ENCODE measurements around the gene STRADA.

STRADA gene

GRCh38 chr17:63686138-63686685, 55.4 kb downstream of the STRADA start:
- TF ChIP-seq, protein P1, sequence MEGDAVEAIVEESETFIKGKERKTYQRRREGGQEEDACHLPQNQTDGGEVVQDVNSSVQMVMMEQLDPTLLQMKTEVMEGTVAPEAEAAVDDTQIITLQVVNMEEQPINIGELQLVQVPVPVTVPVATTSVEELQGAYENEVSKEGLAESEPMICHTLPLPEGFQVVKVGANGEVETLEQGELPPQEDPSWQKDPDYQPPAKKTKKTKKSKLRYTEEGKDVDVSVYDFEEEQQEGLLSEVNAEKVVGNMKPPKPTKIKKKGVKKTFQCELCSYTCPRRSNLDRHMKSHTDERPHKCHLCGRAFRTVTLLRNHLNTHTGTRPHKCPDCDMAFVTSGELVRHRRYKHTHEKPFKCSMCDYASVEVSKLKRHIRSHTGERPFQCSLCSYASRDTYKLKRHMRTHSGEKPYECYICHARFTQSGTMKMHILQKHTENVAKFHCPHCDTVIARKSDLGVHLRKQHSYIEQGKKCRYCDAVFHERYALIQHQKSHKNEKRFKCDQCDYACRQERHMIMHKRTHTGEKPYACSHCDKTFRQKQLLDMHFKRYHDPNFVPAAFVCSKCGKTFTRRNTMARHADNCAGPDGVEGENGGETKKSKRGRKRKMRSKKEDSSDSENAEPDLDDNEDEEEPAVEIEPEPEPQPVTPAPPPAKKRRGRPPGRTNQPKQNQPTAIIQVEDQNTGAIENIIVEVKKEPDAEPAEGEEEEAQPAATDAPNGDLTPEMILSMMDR (IDR thresholded peaks at IDR 0.05): no peak

DNA sequence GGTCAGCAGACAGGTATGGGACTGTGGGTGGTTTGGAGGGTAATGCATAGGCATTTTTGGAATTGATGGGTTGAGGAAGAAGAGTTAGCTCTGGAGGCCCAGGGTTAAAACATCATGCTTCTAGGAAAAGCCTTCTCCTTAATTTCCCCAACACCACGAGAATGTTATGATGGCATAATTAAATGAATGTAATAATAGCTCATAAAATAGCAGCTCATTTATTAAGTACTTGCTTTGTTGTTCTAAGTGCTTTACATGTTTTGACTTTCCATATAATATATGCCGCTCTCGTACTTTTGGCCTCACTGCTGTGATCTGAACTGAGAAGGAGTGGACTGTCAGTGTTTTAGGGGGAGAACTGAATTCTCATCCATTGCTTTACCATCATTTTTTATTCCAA, 56.0 kb downstream of the STRADA start:
- TF ChIP-seq, protein P1 (IDR thresholded peaks at IDR 0.05): no peak

DNA sequence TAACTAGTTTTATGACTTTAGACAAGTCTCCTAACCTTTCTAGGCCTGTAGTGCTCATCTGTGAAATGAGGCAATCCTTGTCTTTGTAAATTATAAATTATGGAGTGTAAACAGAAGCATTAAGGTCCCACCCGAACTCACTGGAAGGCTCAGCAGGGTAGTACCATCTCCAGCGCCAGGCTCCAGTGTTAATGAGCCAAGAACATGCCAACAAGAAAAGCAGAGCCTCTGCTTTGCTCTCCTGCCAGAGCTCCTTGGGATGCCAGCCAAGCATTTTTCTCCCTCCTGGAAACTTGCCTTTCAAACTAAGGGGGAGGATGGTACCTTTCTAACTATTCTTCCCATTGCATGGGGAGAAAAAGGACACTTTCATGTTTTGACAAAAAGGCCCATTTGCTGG, 56.6 kb downstream of the STRADA start:
- TF ChIP-seq, protein P1 (IDR thresholded peaks at IDR 0.05): no peak

DNA sequence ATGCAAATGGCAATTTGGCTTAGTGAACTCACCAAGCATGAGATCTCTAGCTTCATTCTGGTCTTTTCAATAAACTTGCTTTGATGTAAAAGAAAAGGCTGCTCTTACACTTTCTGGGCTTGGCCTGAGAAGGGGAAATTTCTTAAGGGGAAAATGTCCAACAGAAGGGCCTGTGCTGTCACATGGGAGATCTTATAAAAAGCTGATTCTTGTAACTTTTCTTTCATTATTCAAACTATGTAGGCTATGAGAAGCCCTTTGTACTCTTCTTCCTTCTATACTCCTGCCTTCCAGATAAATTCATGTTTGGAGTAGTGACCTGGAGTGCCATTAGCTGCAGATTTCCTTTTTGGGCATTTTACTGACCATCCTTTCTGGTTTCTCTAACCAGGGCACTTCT, 58.6 kb downstream of the STRADA start:
- TF ChIP-seq, protein P1 (IDR thresholded peaks at IDR 0.05): no peak

- TF ChIP-seq, protein P1 (IDR thresholded peaks at IDR 0.05): no peak
These were observed 59.2 kb downstream of the STRADA start for GRCh38 chr17:63682441-63682840.

- TF ChIP-seq, protein P1 (IDR thresholded peaks at IDR 0.05): no peak
These were observed 60.1 kb downstream of the STRADA start for GRCh38 chr17:63681530-63681929.

DNA sequence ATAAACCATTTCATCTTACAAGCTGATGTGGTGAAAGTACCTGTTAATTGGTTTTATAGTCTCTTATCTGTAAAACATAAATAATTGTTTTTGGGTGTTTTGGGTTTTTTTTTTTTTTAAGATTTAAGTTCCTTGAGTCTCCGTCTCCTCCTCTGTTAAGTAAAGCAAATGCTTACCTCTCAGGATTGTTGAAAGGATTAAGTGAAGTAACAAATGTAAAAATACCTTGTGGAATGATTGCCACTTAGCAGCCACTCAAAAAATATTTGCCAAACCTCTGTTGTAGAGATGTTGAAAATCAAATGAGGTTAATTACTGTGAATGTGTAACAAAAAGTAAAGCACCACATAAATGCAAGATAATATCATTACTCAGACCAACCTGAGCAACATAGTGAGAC, 60.9 kb downstream of the STRADA start:
- TF ChIP-seq, protein P1 (IDR thresholded peaks at IDR 0.05): no peak

- TF ChIP-seq, protein P1 (IDR thresholded peaks at IDR 0.05): no peak; the same call in 1 of the 2 replicates
These were observed 62.4 kb downstream of the STRADA start for GRCh38 chr17:63679214-63679613.

Measured in LNCAP (cell line).